ENCODE measurements around the gene GDPD4.

DNA sequence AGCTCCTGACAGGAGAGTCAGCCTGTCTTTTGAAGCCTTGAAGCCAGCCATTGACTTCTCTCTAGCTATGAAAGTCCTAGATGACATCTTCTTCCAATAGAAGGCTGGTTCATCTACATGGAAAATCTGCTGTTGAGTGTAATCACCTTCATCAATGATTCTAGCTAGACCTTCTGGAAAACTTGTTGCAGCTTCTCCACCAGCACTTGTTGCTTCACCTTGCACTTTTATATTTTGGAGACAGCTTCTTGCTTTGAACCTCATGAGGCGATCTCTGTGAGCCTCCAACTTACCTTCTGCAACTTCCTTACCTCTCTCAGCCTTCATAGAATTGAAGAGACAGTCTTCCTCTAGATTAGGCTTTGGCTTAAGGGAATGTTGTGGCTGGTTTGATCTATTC, 115.2 kb downstream of the GDPD4 start:
- TF ChIP-seq, protein P1, sequence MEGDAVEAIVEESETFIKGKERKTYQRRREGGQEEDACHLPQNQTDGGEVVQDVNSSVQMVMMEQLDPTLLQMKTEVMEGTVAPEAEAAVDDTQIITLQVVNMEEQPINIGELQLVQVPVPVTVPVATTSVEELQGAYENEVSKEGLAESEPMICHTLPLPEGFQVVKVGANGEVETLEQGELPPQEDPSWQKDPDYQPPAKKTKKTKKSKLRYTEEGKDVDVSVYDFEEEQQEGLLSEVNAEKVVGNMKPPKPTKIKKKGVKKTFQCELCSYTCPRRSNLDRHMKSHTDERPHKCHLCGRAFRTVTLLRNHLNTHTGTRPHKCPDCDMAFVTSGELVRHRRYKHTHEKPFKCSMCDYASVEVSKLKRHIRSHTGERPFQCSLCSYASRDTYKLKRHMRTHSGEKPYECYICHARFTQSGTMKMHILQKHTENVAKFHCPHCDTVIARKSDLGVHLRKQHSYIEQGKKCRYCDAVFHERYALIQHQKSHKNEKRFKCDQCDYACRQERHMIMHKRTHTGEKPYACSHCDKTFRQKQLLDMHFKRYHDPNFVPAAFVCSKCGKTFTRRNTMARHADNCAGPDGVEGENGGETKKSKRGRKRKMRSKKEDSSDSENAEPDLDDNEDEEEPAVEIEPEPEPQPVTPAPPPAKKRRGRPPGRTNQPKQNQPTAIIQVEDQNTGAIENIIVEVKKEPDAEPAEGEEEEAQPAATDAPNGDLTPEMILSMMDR (IDR thresholded peaks at IDR 0.05; ENCODE audit: low read length), result no peak
- TF ChIP-seq EZH2 (optimal IDR thresholded peaks at IDR 0.05; ENCODE audit: low read depth, low read length), result no peak

Data from MM.1S (cell line).